HepG2 (cell line): ENCODE data around the gene LAMC3. TPM values are rescaled to one million over a fixed set of nuclear protein-coding genes. Genes with fewer than 3 reads are reported as not detected.

ENCODE experiments used
- ATAC-seq: fragments of 200-7000 bp; cut with Tn5 transposase; 3 replicates; pipeline ENCODE4 v1.9.1; 2020; ENCODE audit warnings: mild to moderate bottlenecking, moderate library complexity
- BruUV-seq: library from RNA; stranded (reverse); fragments of 400-500 nt; replicated peaks from 2 replicates; lab custom pipeline; 2021; lab: Mats Ljungman, UMichigan
- CTCF ChIA-PET: fragments of 300-600 bp; formaldehyde crosslinking; extraction: SDS; loops from one replicate; lab custom pipeline; 2021; ENCODE audit warnings: low total read pairs, inconsistent platforms, low intra/inter-chr PET ratio; lab: Yijun Ruan, JAX
- POLR2A ChIA-PET: fragments of 350-600 bp; sonication (Branson Sonifier 250); formaldehyde crosslinking; loops from one replicate; lab custom pipeline; 2020; ENCODE audit warnings: antibody characterized with exemption, inconsistent platforms; lab: Yijun Ruan, JAX
- DNase-seq: peaks from one replicate; pipeline ENCODE4 v3.0.0-alpha.2; 2015; ENCODE audit warnings: low spot score
- FAIRE-seq: peaks from 3 replicates; lab custom pipeline; 2011; peaks lifted over from hg19 to GRCh38; lab: Jason Lieb, UNC
- H2AFZ ChIP-seq: one replicate; pipeline ENCODE4 v1.6.1; 2011; ENCODE audit warnings: low read length, inconsistent platforms
- H3K27ac ChIP-seq: fragments of 300-600 bp; 3 replicates; pipeline ENCODE4 v1.8.0; 2011; ENCODE audit warnings: mixed run types, mild to moderate bottlenecking, mixed read lengths, low read length, inconsistent platforms; ENCODE audit not compliant: insufficient read depth; ENCODE audit errors: extremely low read length
- H3K27me3 ChIP-seq, 2 experiments: fragments of 200-600 bp in 1 of 2; 2 replicates in 1 of 2; 3 replicates in 1 of 2; pipeline versions ENCODE4 v1.6.0 to v1.8.0; 2011; ENCODE audit warnings: low read length in 2 of 2, mild to moderate bottlenecking in 2 of 2, moderate library complexity in 2 of 2, inconsistent platforms in 1 of 2; ENCODE audit not compliant: insufficient read depth in 2 of 2, control insufficient read depth in 1 of 2
- H3K36me3 ChIP-seq, 2 experiments: fragments of 200-600 bp in 1 of 2; replicated peaks in 1 of 2; 2 replicates in 1 of 2; 3 replicates in 1 of 2; pipeline versions ENCODE4 v1.5.1 to v1.8.0; 2011; ENCODE audit warnings: low read length in 2 of 2, inconsistent platforms in 1 of 2; ENCODE audit not compliant: insufficient read depth in 2 of 2, control insufficient read depth in 1 of 2
- H3K4me1 ChIP-seq: 2 replicates; pipeline ENCODE4 v1.5.1; 2012; ENCODE audit warnings: low read length, inconsistent platforms; ENCODE audit not compliant: insufficient read depth
- H3K4me2 ChIP-seq: 2 replicates; pipeline ENCODE4 v1.6.0; 2011; ENCODE audit warnings: low read depth, low read length, inconsistent platforms
- H3K4me3 ChIP-seq, 3 experiments: fragments of 200-600 bp in 1 of 3; sonication (generic), shearing (Covaris generic) in 1 of 3; replicated peaks in 1 of 3; 2 replicates each; pipeline ENCODE4 v1.5.1; 2011 to 2016; ENCODE audit warnings: low read length in 3 of 3, inconsistent platforms in 2 of 3, low read depth in 2 of 3, mild to moderate bottlenecking in 2 of 3, control low read depth in 1 of 3, mixed read lengths in 1 of 3; ENCODE audit not compliant: insufficient read depth in 1 of 3
- H3K79me2 ChIP-seq: one replicate; pipeline ENCODE4 v1.6.1; 2011; ENCODE audit warnings: low read length, inconsistent platforms; ENCODE audit not compliant: insufficient read depth
- H3K9ac ChIP-seq: 2 replicates; pipeline ENCODE4 v1.6.0; 2011; ENCODE audit warnings: mild to moderate bottlenecking, low read depth, low read length, inconsistent platforms; ENCODE audit not compliant: insufficient read depth
- H3K9me3 ChIP-seq: 2 replicates; pipeline ENCODE4 v1.5.1; 2012; ENCODE audit warnings: mild to moderate bottlenecking, low read length
- H4K20me1 ChIP-seq: 2 replicates; pipeline ENCODE4 v1.6.0; 2011; ENCODE audit warnings: inconsistent platforms, mild to moderate bottlenecking, low read length, moderate library complexity; ENCODE audit not compliant: insufficient read depth
- ESRRA ChIP-seq: sonication (generic); formaldehyde crosslinking; IDR thresholded peaks from 2 replicates; pipeline ENCODE4 v1.5.1; 2020; ENCODE audit warnings: mild to moderate bottlenecking, low read depth, missing genetic modification reagents
- NBN ChIP-seq: fragments of 450-650 bp; conservative IDR thresholded peaks from 2 replicates; pipeline ENCODE4 v1.6.1; 2017
- RBFOX2 ChIP-seq: fragments of 200-400 bp; formaldehyde crosslinking; IDR thresholded peaks from 2 replicates; pipeline ENCODE4 v1.6.1; 2017; ENCODE audit warnings: low read depth, mild to moderate bottlenecking, low read length
- SYNCRIP ChIP-seq: fragments of 200-400 bp; formaldehyde crosslinking; IDR thresholded peaks from 2 replicates; pipeline ENCODE4 v1.6.1; 2018; ENCODE audit warnings: mild to moderate bottlenecking, low read depth, low read length; ENCODE audit not compliant: insufficient read depth
- ZFP90 ChIP-seq: sonication (generic); formaldehyde crosslinking; IDR thresholded peaks from 2 replicates; pipeline ENCODE4 v1.8.0; 2022; ENCODE audit warnings: missing genetic modification reagents, mild to moderate bottlenecking, inconsistent platforms, borderline replicate concordance
- ZKSCAN8 ChIP-seq: IDR thresholded peaks from 2 replicates; pipeline ENCODE4 v1.6.1; 2016; ENCODE audit warnings: borderline replicate concordance, missing genetic modification reagents, missing compliant biosample characterization
- ZNF629 ChIP-seq: sonication (generic); formaldehyde crosslinking; conservative IDR thresholded peaks from 2 replicates; pipeline ENCODE4 v1.5.0; 2020; ENCODE audit warnings: missing genetic modification reagents
- ZNF644 ChIP-seq: IDR thresholded peaks from 2 replicates; pipeline ENCODE4 v1.6.1; 2016; ENCODE audit warnings: low read depth
- WGBS: methylation state at CpG from one replicate; pipeline ENCODE4 v1.1.6; 2017; ENCODE audit warnings: low lambda C conversion rate; 5-methylcytosine and 5-hydroxymethylcytosine counted together
- in situ Hi-C: cut with HindIII; loops from 2 replicates; pipeline ENCODE4 v1.10.0; 2017; ENCODE audit warnings: low pct_unique_long_range_greater_than_20kb; ENCODE audit not compliant: extremely low pct_ligation_motif_present
- intact Hi-C: fragments of 100-400 bp; cut with micrococcal nuclease; formaldehyde crosslinking; loops from one replicate; pipeline ENCODE4 v1.10.0; 2022; ENCODE audit not compliant: unreplicated experiment
- polyA plus RNA-seq, 8 experiments: library from polyadenylated mRNA; depleted of rRNA in 3 of 8; stranded (reverse) in 7 of 8; unstranded in 1 of 8; fragments of >200 nt; fragmentation: Illumina TruSeq in 4 of 8; extraction: Trizol in 4 of 8; gene quantifications; 2 replicates each; pipeline versions ENCODE4 v1.2.1 to v1.2.3, GENCODE V29; 2011 to 2016; ENCODE audit warnings: low read depth in 4 of 8, missing spikeins in 1 of 8, mixed read lengths in 1 of 8; ENCODE audit not compliant: insufficient read depth in 1 of 8
- total RNA-seq, 5 experiments: library from RNA; depleted of rRNA; stranded (reverse); fragments of >200 nt; fragmentation: Illumina TruSeq; extraction: Trizol; gene quantifications; 2 replicates each; pipeline ENCODE4 v1.2.3, GENCODE V29; 2016; ENCODE audit warnings: low read depth in 1 of 5
- TF ChIP-seq, protein P1 (sequence below): sonication (generic); formaldehyde crosslinking; conservative IDR thresholded peaks from 2 replicates; pipeline ENCODE4 v1.5.0; 2020; ENCODE audit warnings: missing genetic modification reagents
- TF ChIP-seq, protein P2 (sequence below): IDR thresholded peaks from 2 replicates; pipeline ENCODE4 v1.6.1; 2016
- TF ChIP-seq, protein P3 (sequence below): sonication (generic); formaldehyde crosslinking; IDR thresholded peaks from 2 replicates; pipeline ENCODE4 v1.4.0; 2020; ENCODE audit warnings: low read depth, missing genetic modification reagents

Gene LAMC3
- total and polyA plus RNA-seq, 2 of the 13 experiments (the other 11 are each of a cell fraction or from before 2014, with no cell fraction given) = 0.07 to 0.57 TPM

DNA sequence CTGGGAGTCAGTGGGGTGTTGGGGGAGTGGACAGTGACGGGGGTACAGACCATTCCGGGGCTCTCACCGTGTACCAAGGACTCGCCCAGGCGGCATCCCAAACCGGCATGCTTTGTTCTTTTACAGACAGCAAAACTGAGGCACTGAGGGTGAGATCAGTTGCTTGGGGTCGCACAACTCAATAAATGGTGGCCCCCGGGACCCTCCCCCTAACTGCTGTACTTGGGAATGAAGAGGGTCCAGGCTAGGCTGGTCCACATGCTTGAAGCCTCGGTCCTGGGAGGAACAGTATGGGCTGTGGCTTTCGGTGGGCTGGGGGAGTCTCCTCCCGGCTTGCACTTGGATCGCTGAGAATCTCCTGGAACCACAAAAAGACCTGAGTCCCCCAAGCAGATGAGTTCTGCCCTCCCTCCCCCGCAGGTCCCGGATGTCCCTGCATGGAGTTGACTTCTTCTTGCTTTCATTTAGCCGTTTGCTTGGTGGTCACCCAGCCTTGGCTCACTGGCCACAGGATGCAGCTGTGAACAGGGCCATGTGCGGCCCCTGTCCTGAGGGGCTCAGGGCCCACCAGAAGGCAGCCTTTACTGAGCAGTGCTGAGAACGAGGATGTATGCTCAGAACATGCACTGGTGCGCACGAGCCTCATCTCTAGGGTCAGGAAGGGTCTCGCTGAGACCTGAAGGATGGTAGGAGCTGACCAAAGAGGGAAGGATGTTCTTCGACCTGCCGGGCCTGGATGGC, 4.2 kb downstream of the LAMC3 start:
- Histone ChIP-seq H3K9ac (no peak overlapping the region), H3K36me3 (no peaks in the 10 kb centered on the region), H3K4me1 (peaks cover 22% of the 10 kb centered on the region), H3K27ac (no peak overlapping the region), H3K79me2 (no peaks in the 10 kb centered on the region), H4K20me1 (no peaks in the 10 kb centered on the region), H3K27me3 (peaks cover 19 to 82% of the 10 kb centered on the region in 2 experiments), H3K4me3 (no peak overlapping the region), H3K4me2 (no peak overlapping the region), H3K9me3 (no peaks in the 10 kb centered on the region)
- ATAC-seq (peak; percentile 10; the same call in 1 of the 3 replicates), FAIRE-seq (no peak), DNase-seq (no peak)
- POLR2A ChIA-PET = no interaction called here
- intact Hi-C loops (loop anchor here (1.0 kb wide), 1 partner anchor 19 kb away; no protein-coding TSS in a partner anchor), in situ Hi-C loops (loop anchor here (5.0 kb wide), 1 partner anchor 34 kb away; no protein-coding TSS in a partner anchor)
- 18% methylated on average over 6 of the region's 22 CpGs for WGBS
- CTCF ChIA-PET = no interaction called here
- TF ChIP-seq ESRRA (CRISPR knock-in tag) = no peak
- TF ChIP-seq ZKSCAN8 (CRISPR knock-in tag) = no peak
- no peak for TF ChIP-seq NBN
- TF ChIP-seq ZNF629 (CRISPR knock-in tag) = no peak
- no peak for TF ChIP-seq RBFOX2
- TF ChIP-seq, protein P1, sequence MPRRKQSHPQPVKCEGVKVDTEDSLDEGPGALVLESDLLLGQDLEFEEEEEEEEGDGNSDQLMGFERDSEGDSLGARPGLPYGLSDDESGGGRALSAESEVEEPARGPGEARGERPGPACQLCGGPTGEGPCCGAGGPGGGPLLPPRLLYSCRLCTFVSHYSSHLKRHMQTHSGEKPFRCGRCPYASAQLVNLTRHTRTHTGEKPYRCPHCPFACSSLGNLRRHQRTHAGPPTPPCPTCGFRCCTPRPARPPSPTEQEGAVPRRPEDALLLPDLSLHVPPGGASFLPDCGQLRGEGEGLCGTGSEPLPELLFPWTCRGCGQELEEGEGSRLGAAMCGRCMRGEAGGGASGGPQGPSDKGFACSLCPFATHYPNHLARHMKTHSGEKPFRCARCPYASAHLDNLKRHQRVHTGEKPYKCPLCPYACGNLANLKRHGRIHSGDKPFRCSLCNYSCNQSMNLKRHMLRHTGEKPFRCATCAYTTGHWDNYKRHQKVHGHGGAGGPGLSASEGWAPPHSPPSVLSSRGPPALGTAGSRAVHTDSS (CRISPR knock-in tag) = no peak
- TF ChIP-seq ZFP90 (CRISPR knock-in tag) = no peak
- TF ChIP-seq, protein P2, sequence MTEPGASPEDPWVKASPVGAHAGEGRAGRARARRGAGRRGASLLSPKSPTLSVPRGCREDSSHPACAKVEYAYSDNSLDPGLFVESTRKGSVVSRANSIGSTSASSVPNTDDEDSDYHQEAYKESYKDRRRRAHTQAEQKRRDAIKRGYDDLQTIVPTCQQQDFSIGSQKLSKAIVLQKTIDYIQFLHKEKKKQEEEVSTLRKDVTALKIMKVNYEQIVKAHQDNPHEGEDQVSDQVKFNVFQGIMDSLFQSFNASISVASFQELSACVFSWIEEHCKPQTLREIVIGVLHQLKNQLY = no peak
- TF ChIP-seq ZNF644 (CRISPR knock-in tag) = no peak
- TF ChIP-seq, protein P3, sequence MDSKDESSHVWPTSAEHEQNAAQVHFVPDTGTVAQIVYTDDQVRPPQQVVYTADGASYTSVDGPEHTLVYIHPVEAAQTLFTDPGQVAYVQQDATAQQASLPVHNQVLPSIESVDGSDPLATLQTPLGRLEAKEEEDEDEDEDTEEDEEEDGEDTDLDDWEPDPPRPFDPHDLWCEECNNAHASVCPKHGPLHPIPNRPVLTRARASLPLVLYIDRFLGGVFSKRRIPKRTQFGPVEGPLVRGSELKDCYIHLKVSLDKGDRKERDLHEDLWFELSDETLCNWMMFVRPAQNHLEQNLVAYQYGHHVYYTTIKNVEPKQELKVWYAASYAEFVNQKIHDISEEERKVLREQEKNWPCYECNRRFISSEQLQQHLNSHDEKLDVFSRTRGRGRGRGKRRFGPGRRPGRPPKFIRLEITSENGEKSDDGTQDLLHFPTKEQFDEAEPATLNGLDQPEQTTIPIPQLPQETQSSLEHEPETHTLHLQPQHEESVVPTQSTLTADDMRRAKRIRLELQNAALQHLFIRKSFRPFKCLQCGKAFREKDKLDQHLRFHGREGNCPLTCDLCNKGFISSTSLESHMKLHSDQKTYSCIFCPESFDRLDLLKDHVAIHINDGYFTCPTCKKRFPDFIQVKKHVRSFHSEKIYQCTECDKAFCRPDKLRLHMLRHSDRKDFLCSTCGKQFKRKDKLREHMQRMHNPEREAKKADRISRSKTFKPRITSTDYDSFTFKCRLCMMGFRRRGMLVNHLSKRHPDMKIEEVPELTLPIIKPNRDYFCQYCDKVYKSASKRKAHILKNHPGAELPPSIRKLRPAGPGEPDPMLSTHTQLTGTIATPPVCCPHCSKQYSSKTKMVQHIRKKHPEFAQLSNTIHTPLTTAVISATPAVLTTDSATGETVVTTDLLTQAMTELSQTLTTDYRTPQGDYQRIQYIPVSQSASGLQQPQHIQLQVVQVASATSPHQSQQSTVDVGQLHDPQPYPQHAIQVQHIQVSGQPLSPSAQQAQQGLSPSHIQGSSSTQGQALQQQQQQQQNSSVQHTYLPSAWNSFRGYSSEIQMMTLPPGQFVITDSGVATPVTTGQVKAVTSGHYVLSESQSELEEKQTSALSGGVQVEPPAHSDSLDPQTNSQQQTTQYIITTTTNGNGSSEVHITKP = no peak
- no peak for TF ChIP-seq SYNCRIP
- TF ChIP-seq, all 625 proteins: peak for 0
- no peak overlapping the region for H2AFZ ChIP-seq
- BruUV-seq = no TSS peak
